ENCODE measurements around the gene VAT1.

The VAT1 gene

GRCh38 chr17:43026595-43026994, 4.4 kb upstream of the VAT1 start:
- no peak for DNase-seq

- DNase-seq, result no peak
Measured at GRCh38 chr17:43025766-43026537, 3.8 kb upstream of the VAT1 start.

- DNase-seq, result no peak
Measured at GRCh38 chr17:43025290-43025657, 3.1 kb upstream of the VAT1 start.

GRCh38 chr17:43024407-43025289, 2.5 kb upstream of the VAT1 start, which contains the start of gene RND2:
RND2 (plus strand) TSS chr17:43025231; CDS start chr17:43025348, 117 bp downstream.
- peak; percentile 90 for DNase-seq

GRCh38 chr17:43020789-43021740, 1.1 kb downstream of the VAT1 start:
- DNase-seq, result no peak

GRCh38 chr17:43020030-43020621, 2.1 kb downstream of the VAT1 start:
- DNase-seq, result no peak

- no peak for DNase-seq
Measured at GRCh38 chr17:43019418-43019817, 2.8 kb downstream of the VAT1 start.

- no peak for DNase-seq
Measured at GRCh38 chr17:43018932-43019331, 3.3 kb downstream of the VAT1 start.

GRCh38 chr17:43018008-43018853, 4.0 kb downstream of the VAT1 start:
- no peak for DNase-seq

GRCh38 chr17:43016216-43016615, 6.0 kb downstream of the VAT1 start:
- DNase-seq, result no peak

- DNase-seq, result no peak
Measured at GRCh38 chr17:43015579-43015978, 6.6 kb downstream of the VAT1 start.

GRCh38 chr17:43014649-43015542, 7.3 kb downstream of the VAT1 start:
- no peak for DNase-seq

- DNase-seq, result no peak
Measured at GRCh38 chr17:43014020-43014648, 8.1 kb downstream of the VAT1 start.

- DNase-seq, result no peak
Measured at GRCh38 chr17:43013296-43013695, 8.9 kb downstream of the VAT1 start.

- no peak for DNase-seq
Measured at GRCh38 chr17:43011728-43012472, 10.3 kb downstream of the VAT1 start.

- DNase-seq, result no peak
Measured at GRCh38 chr17:43010667-43011308, 11.4 kb downstream of the VAT1 start.

- no peak for DNase-seq
Measured at GRCh38 chr17:43006639-43007551, 15.3 kb downstream of the VAT1 start, which contains the start of gene IFI35. IFI35 (plus strand) TSS chr17:43006784; CDS start chr17:43006948, 164 bp downstream.

Measured in DMS153 (cell line).